ENCODE data around the gene SKAP1. TPM values are rescaled to one million over a fixed set of nuclear protein-coding genes. Genes with fewer than 3 reads are reported as not detected.

SKAP1 gene
- total and polyA plus RNA-seq, 5 donors from 2014 or later = 196 to 554 (median 373) TPM

DNA sequence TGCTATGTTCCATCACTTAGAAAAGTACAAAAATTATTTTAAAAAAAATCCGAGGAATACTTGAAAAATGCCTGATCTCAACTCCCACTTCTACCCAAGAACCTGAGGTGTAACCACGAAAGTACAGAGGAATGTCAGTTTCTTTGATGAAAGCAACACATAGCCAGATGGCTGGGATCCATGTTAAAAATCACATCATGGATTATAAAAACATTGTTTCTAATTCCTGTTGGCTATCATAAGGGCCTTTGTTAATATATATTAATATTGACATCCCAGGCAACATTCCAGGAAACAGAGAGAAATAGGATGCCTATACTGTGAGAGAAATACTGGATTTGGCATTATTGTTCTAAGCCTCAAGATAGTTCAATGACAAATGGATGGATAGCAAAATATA, 115.3 kb downstream of the SKAP1 start:
- DNase-seq (no peak), ATAC-seq (ENCODE audit: low read depth in 2 of 2) (no peak)
- no peaks in the 10 kb centered on the region for H3K9me3 ChIP-seq (ENCODE audit: control insufficient read depth in 2 of 2, low read length in 2 of 2)
- H3K4me1 ChIP-seq (ENCODE audit: control insufficient read depth, insufficient read depth, low read length, poor library complexity, severe bottlenecking) = no peaks in the 10 kb centered on the region
- peaks cover 33% of the 10 kb centered on the region for H3K36me3 ChIP-seq (ENCODE audit: control insufficient read depth, insufficient read depth, low read length)
- H3K27me3 Mint-ChIP-seq = no peaks in the 10 kb centered on the region
- H3K4me1 Mint-ChIP-seq = peaks cover 26 to 55% (median 46%) of the 10 kb centered on the region in 4 donors
- H3K9me3 Mint-ChIP-seq = no peaks in the 10 kb centered on the region
- peaks cover 20% of the 10 kb centered on the region for H3K36me3 Mint-ChIP-seq
- no peak overlapping the region for H3K4me3 ChIP-seq (ENCODE audit: low read depth, low read length)
- no peak overlapping the region for H3K27ac ChIP-seq (ENCODE audit: insufficient read depth, low read length, poor library complexity, severe bottlenecking)
- H3K27me3 ChIP-seq (ENCODE audit: control insufficient read depth, insufficient read depth, low read length) = no peaks in the 10 kb centered on the region
- H3K27ac Mint-ChIP-seq = no peak overlapping the region
- H3K4me3 Mint-ChIP-seq = no peak overlapping the region

GRCh38 chr17:48313096-48313755, 116.8 kb downstream of the SKAP1 start:
- H3K36me3 Mint-ChIP-seq = peaks cover 19% of the 10 kb centered on the region
- no peak for ATAC-seq (ENCODE audit: low read depth in 2 of 2)
- H3K27me3 Mint-ChIP-seq = no peaks in the 10 kb centered on the region
- Histone ChIP-seq H3K36me3 (ENCODE audit: control insufficient read depth, insufficient read depth, low read length) (peaks cover 27% of the 10 kb centered on the region), H3K4me1 (ENCODE audit: control insufficient read depth, insufficient read depth, low read length, poor library complexity, severe bottlenecking) (no peaks in the 10 kb centered on the region), H3K27me3 (ENCODE audit: control insufficient read depth, insufficient read depth, low read length) (no peaks in the 10 kb centered on the region), H3K9me3 (ENCODE audit: control insufficient read depth in 2 of 2, low read length in 2 of 2) (no peaks in the 10 kb centered on the region), H3K27ac (ENCODE audit: insufficient read depth, low read length, poor library complexity, severe bottlenecking) (no peak overlapping the region), H3K4me3 (ENCODE audit: low read depth, low read length) (no peak overlapping the region)
- H3K9me3 Mint-ChIP-seq = no peaks in the 10 kb centered on the region
- no peak for DNase-seq
- peak overlapping the region in 1 of 3 donors; percentile 1 for H3K27ac Mint-ChIP-seq
- no peak overlapping the region for H3K4me3 Mint-ChIP-seq
- peaks cover 21 to 52% (median 44%) of the 10 kb centered on the region in 4 donors for H3K4me1 Mint-ChIP-seq

DNA sequence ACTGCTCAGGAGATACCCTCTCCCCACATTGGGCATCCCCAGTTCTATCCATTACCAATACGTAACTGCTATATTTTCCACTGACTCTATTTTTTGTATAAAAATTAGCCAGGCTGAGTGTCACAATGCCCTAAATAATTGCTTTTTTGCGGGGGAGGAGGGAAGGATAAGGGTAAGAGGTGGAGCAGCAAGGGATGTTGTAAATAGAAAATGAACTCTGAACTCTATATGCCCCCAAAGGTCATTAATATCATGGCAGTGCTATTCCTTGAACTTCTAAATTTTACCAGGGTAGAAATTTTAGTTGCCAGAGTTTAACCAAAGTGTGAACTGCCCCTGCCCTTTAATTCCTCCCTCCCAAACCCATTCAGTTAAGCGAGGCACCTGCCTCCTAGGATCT, 118.7 kb downstream of the SKAP1 start:
- Mint-ChIP-seq H3K27me3 (no peaks in the 10 kb centered on the region), H3K4me3 (no peak overlapping the region)

DNA sequence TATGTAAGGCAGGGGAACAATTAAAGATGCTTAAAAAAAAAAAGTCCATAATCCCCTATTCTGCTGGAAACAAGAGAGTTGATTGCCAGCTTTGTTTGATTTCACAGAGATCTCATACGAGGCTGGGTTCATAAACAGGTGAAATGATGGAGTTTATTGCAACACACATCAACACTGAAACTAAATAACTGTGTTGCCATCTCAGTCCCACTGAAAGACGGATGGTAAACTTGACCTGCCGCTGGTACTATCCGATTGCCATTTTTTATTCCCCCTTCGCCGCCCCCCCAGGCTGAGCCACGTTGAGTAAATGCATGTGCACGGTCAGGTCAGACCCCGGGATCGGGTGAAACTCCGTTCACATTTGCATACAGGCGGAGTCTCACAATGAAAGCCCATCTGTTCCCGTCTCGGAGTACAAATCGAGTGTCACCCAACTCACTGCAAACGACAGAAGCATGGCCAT, 119.2 kb downstream of the SKAP1 start:
- H3K4me1 ChIP-seq (ENCODE audit: control insufficient read depth, insufficient read depth, low read length, poor library complexity, severe bottlenecking) = no peaks in the 10 kb centered on the region
- H3K27ac ChIP-seq (ENCODE audit: insufficient read depth, low read length, poor library complexity, severe bottlenecking) = no peak overlapping the region
- ATAC-seq (ENCODE audit: low read depth in 2 of 2) (no peak), DNase-seq (no peak)
- no peak overlapping the region for H3K4me3 Mint-ChIP-seq
- no peaks in the 10 kb centered on the region for H3K27me3 ChIP-seq (ENCODE audit: control insufficient read depth, insufficient read depth, low read length)
- H3K27ac Mint-ChIP-seq = no peak overlapping the region
- H3K9me3 ChIP-seq (ENCODE audit: control insufficient read depth in 2 of 2, low read length in 2 of 2) = no peaks in the 10 kb centered on the region
- H3K4me1 Mint-ChIP-seq = peaks cover 22 to 60% (median 43%) of the 10 kb centered on the region in 4 donors
- H3K4me3 ChIP-seq (ENCODE audit: low read depth, low read length) = no peak overlapping the region
- H3K27me3 Mint-ChIP-seq = no peaks in the 10 kb centered on the region
- peaks cover 17% of the 10 kb centered on the region for H3K36me3 ChIP-seq (ENCODE audit: control insufficient read depth, insufficient read depth, low read length)
- no peaks in the 10 kb centered on the region for H3K9me3 Mint-ChIP-seq
- H3K36me3 Mint-ChIP-seq = peaks cover 6% of the 10 kb centered on the region

More for the DNA sequence above, 118.7 kb downstream of the SKAP1 start:
- Histone ChIP-seq H3K9me3 (ENCODE audit: control insufficient read depth in 2 of 2, low read length in 2 of 2) (no peaks in the 10 kb centered on the region), H3K27me3 (ENCODE audit: control insufficient read depth, insufficient read depth, low read length) (no peaks in the 10 kb centered on the region), H3K27ac (ENCODE audit: insufficient read depth, low read length, poor library complexity, severe bottlenecking) (no peak overlapping the region), H3K36me3 (ENCODE audit: control insufficient read depth, insufficient read depth, low read length) (peaks cover 23% of the 10 kb centered on the region), H3K4me3 (ENCODE audit: low read depth, low read length) (no peak overlapping the region), H3K4me1 (ENCODE audit: control insufficient read depth, insufficient read depth, low read length, poor library complexity, severe bottlenecking) (no peaks in the 10 kb centered on the region)
- no peak for ATAC-seq (ENCODE audit: low read depth in 2 of 2)
- no peak for DNase-seq
- Mint-ChIP-seq H3K27ac (no peak overlapping the region), H3K4me1 (peaks cover 20 to 54% (median 44%) of the 10 kb centered on the region in 4 donors), H3K36me3 (peaks cover 11% of the 10 kb centered on the region), H3K9me3 (no peaks in the 10 kb centered on the region)

- Mint-ChIP-seq H3K4me1 (peaks cover 35 to 66% (median 53%) of the 10 kb centered on the region in 4 donors), H3K27me3 (no peaks in the 10 kb centered on the region), H3K36me3 (peaks cover 11% of the 10 kb centered on the region), H3K9me3 (no peaks in the 10 kb centered on the region), H3K4me3 (no peak overlapping the region), H3K27ac (no peak overlapping the region)
- no peak overlapping the region for H3K27ac ChIP-seq (ENCODE audit: insufficient read depth, low read length, poor library complexity, severe bottlenecking)
- no peak for DNase-seq
- H3K36me3 ChIP-seq (ENCODE audit: control insufficient read depth, insufficient read depth, low read length) = peaks cover 15% of the 10 kb centered on the region
- no peak for ATAC-seq (ENCODE audit: low read depth in 2 of 2)
- no peaks in the 10 kb centered on the region for H3K4me1 ChIP-seq (ENCODE audit: control insufficient read depth, insufficient read depth, low read length, poor library complexity, severe bottlenecking)
- H3K27me3 ChIP-seq (ENCODE audit: control insufficient read depth, insufficient read depth, low read length) = no peaks in the 10 kb centered on the region
- no peaks in the 10 kb centered on the region for H3K9me3 ChIP-seq (ENCODE audit: control insufficient read depth in 2 of 2, low read length in 2 of 2)
- no peak overlapping the region for H3K4me3 ChIP-seq (ENCODE audit: low read depth, low read length)
Measured at GRCh38 chr17:48308581-48308980, 121.4 kb downstream of the SKAP1 start.

DNA sequence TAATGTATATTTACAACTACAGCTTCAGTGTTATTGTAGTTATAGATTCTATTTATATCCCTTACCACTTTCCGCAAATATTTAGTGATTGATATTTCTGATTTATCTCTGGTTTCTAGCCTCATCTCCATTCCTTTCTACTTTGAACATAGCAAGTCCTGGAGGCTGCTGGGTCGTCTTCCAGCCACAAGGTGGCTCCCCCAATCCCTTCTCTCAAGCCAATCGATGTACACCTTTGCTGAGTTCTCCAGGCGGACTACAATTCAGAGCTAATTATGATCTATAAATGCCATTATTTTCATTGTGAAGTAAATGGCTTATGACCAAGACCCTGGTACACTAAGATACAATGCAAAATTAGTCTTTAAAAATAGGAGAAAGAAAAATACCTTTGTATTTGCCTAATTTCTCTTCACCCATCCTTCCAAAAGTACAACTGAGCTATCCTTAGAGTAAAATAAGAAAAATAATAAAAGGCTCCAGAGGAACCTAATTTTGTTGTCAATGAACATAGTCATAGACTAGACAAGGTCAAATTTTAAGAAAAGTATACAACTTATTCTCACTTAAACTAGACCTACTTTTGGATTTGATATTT, 122.1 kb downstream of the SKAP1 start:
- Histone ChIP-seq H3K4me1 (ENCODE audit: control insufficient read depth, insufficient read depth, low read length, poor library complexity, severe bottlenecking) (no peaks in the 10 kb centered on the region), H3K9me3 (ENCODE audit: control insufficient read depth in 2 of 2, low read length in 2 of 2) (no peaks in the 10 kb centered on the region), H3K4me3 (ENCODE audit: low read depth, low read length) (no peak overlapping the region), H3K27ac (ENCODE audit: insufficient read depth, low read length, poor library complexity, severe bottlenecking) (no peak overlapping the region), H3K27me3 (ENCODE audit: control insufficient read depth, insufficient read depth, low read length) (no peaks in the 10 kb centered on the region), H3K36me3 (ENCODE audit: control insufficient read depth, insufficient read depth, low read length) (peaks cover 15% of the 10 kb centered on the region)
- Mint-ChIP-seq H3K36me3 (peaks cover 11% of the 10 kb centered on the region), H3K9me3 (no peaks in the 10 kb centered on the region), H3K4me3 (no peak overlapping the region), H3K27ac (peak overlapping the region in 1 of 3 donors; percentile 45), H3K27me3 (no peaks in the 10 kb centered on the region), H3K4me1 (peaks cover 35 to 64% (median 50%) of the 10 kb centered on the region in 4 donors)
- ATAC-seq (ENCODE audit: low read depth in 2 of 2) = peak; percentile 59 to 61
- peak; percentile 31 to 69 (median 34) for DNase-seq

DNA sequence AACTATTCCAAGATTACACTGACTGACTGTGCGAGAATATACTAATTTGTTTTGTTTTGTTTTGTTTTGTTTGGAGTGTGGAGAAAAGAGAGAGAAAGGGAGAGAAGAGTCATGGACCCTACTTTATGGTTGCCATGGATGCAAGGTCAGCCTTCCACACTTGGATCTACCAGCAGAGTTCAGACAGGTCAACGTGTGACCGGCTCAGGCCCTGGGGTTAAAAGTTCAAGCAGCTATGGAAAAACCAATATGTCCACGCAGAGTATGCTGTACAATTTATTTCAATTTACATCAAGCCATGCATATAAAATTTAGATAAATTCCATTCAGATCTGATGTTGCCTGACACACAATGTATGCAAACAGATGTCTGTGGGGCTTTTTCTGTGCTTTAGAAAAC, 122.8 kb downstream of the SKAP1 start:
- peaks cover 11% of the 10 kb centered on the region for H3K36me3 Mint-ChIP-seq
- H3K4me3 Mint-ChIP-seq = no peak overlapping the region

More for the DNA sequence above, 122.8 kb downstream of the SKAP1 start:
- H3K9me3 ChIP-seq (ENCODE audit: control insufficient read depth in 2 of 2, low read length in 2 of 2) = no peaks in the 10 kb centered on the region
- Mint-ChIP-seq H3K9me3 (no peaks in the 10 kb centered on the region), H3K27ac (no peak overlapping the region), H3K4me1 (peaks cover 35 to 58% (median 50%) of the 10 kb centered on the region in 4 donors), H3K27me3 (no peaks in the 10 kb centered on the region)
- no peaks in the 10 kb centered on the region for H3K27me3 ChIP-seq (ENCODE audit: control insufficient read depth, insufficient read depth, low read length)
- no peaks in the 10 kb centered on the region for H3K4me1 ChIP-seq (ENCODE audit: control insufficient read depth, insufficient read depth, low read length, poor library complexity, severe bottlenecking)
- DNase-seq = no peak
- no peak for ATAC-seq (ENCODE audit: low read depth in 2 of 2)
- H3K36me3 ChIP-seq (ENCODE audit: control insufficient read depth, insufficient read depth, low read length) = peaks cover 14% of the 10 kb centered on the region
- H3K4me3 ChIP-seq (ENCODE audit: low read depth, low read length) = no peak overlapping the region
- H3K27ac ChIP-seq (ENCODE audit: insufficient read depth, low read length, poor library complexity, severe bottlenecking) = no peak overlapping the region

Data from CD4-positive, CD25-positive, alpha-beta regulatory T cell (primary cell).